Omental fat pad (tissue), 4 donors: ENCODE results near the gene ADRA2A. TPM values are rescaled to one million over a fixed set of nuclear protein-coding genes. Genes with fewer than 3 reads are reported as not detected.

Experiments used
- ATAC-seq: fragments of 150-250 bp; one replicate; pipeline ENCODE4 v1.9.1; 2016; ENCODE audit warnings: mild to moderate bottlenecking, moderate library complexity; ENCODE audit not compliant: low FRiP score
- DNase-seq: peaks from one replicate; pipeline ENCODE4 v3.0.0-alpha.2; 2019; ENCODE audit warnings: low spot score
- CTCF ChIP-seq, 3 donors: fragments of 450-650 bp; IDR thresholded peaks; one replicate each; pipeline ENCODE4 v1.5.1; 2016 to 2017; ENCODE audit warnings: antibody characterized with exemption in 3 of 3, mild to moderate bottlenecking in 3 of 3, moderate library complexity in 2 of 3
- total RNA-seq, 4 donors: library from RNA; depleted of rRNA; stranded (reverse); fragments of >200 nt; gene quantifications; one replicate each; pipeline ENCODE4 v1.1.0, GENCODE V29; 2016

The ADRA2A gene
- total RNA-seq, 4 donors from 2014 or later = 5.2 to 81.3 (median 42.9) TPM

GRCh38 chr10:111057006-111057405, 19.8 kb upstream of the ADRA2A start:
- ATAC-seq (no peak), DNase-seq (no peak)
- TF ChIP-seq CTCF (IDR thresholded peaks at IDR 0.05) = no peak

GRCh38 chr10:111063471-111063870, 13.4 kb upstream of the ADRA2A start:
- no peak for ATAC-seq

GRCh38 chr10:111072232-111072631, 4.6 kb upstream of the ADRA2A start:
- no peak for ATAC-seq

More at GRCh38 chr10:111063471-111063870, 13.4 kb upstream of the ADRA2A start:
- DNase-seq = no peak
- no peak for TF ChIP-seq CTCF (IDR thresholded peaks at IDR 0.05)

GRCh38 chr10:111075577-111076185, 1.1 kb upstream of the ADRA2A start:
- ATAC-seq (no peak), DNase-seq (no peak)
- no peak for TF ChIP-seq CTCF (IDR thresholded peaks at IDR 0.05)

More at GRCh38 chr10:111072232-111072631, 4.6 kb upstream of the ADRA2A start:
- no peak for DNase-seq
- no peak for TF ChIP-seq CTCF (IDR thresholded peaks at IDR 0.05)

- peak; percentile 64 for ATAC-seq
- peak in 1 of 3 donors; percentile 48 for TF ChIP-seq CTCF (IDR thresholded peaks at IDR 0.05)
Observed at GRCh38 chr10:111076191-111076681, 593 bp upstream of the ADRA2A start.

GRCh38 chr10:111077479-111077784, 603 bp downstream of the ADRA2A start:
- no peak for ATAC-seq
- no peak for DNase-seq
- no peak for TF ChIP-seq CTCF (IDR thresholded peaks at IDR 0.05)

More at GRCh38 chr10:111076191-111076681, 593 bp upstream of the ADRA2A start:
- DNase-seq = no peak

- TF ChIP-seq CTCF (IDR thresholded peaks at IDR 0.05) = no peak
- DNase-seq (no peak), ATAC-seq (no peak)
Observed at GRCh38 chr10:111077785-111078504, 1.1 kb downstream of the ADRA2A start.
